HG03045 (cell line): ENCODE results near the gene NUF2.
A peak's percentile ranks its signal among the peaks of the same experiment; 100 is the strongest.
"Not testable (repeated sequence)": the region's sequence is repeated elsewhere in the genome, so short reads cannot be mapped to it uniquely, and the experiment has no call there.

ENCODE experiments used
- ATAC-seq: cut with Tn5 transposase; IDR thresholded peaks from one replicate; pipeline ENCODE4 v1.9.1; 2021; ENCODE audit warnings: mild to moderate bottlenecking, moderate library complexity; ENCODE audit not compliant: unreplicated experiment

Gene NUF2

DNA sequence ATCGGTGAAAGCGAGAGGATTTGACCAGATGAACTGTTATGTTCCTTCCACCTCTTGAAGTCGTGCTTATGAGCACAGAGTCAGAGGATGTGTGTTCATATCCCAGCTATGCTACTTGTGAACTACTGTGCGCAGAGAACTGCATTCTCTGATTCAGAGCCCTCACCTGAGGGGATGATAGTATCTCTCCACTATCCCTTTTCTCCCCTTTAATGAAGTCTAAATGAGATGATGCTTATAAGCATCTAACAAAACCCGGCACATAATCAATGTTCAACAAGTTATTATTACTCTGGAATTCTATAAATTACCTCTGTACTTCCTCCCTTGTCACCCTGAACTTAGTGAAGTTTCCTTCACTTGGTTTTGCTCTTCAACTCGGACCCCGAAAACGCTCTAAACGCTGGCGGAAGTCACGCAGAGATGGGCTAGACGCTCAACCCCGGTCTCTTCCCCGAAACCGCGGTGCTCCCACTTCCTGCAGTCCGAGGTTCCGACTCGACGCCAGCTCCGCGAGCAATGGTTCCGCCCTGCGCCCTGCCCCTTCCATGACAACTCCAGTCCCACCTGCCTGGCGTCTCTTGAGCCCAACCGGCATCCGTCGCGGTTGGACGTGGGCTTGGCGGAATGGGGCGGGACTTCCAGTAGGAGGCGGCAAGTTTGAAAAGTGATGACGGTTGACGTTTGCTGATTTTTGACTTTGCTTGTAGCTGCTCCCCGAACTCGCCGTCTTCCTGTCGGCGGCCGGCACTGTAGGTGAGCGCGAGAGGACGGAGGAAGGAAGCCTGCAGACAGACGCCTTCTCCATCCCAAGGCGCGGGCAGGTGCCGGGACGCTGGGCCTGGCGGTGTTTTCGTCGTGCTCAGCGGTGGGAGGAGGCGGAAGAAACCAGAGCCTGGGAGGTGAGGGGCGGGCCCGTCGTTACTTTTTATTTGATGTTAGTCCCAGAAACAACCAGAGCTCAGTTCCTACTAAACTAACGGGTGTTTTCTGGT is at the start of gene NUF2:
Gene NUF2, plus strand, starts transcription at position 644 of the 995 bp plus-strand sequence. CDS start 4,098 bp downstream, outside the sequence.
- ATAC-seq: peak; percentile 98

DNA sequence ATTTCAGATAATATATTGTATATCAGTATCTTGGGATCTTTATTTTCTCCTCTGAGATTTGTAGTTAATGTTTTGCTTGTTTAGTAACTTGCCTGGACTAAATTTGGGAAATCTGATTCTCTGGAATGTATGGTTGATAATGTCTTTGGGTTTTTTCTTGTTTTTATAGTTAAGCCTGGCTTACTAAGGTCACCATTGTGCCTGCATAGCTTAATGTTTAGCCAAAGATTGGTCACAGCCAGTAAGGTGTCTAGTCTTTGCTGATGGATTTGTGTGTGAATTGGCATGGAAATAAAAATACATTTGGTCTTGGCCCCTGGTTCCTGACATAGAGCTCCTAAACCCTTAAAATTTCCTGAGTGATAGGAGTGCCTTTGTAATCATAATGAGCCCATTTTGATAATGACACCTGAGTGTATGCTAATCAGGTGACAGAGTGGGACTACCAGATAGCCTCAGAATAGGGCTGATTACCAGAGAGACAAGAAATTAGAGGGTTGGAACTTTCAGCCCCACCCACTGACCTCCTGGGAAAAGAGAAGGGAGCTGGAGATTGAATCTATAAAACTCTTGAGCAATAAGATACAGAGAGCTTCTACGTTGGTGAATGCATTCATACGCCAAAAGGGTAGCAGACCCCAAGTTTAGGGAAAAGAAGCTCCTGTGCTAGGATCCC is 47.9 kb upstream of the NUF2 start:
- ATAC-seq: no peak

DNA sequence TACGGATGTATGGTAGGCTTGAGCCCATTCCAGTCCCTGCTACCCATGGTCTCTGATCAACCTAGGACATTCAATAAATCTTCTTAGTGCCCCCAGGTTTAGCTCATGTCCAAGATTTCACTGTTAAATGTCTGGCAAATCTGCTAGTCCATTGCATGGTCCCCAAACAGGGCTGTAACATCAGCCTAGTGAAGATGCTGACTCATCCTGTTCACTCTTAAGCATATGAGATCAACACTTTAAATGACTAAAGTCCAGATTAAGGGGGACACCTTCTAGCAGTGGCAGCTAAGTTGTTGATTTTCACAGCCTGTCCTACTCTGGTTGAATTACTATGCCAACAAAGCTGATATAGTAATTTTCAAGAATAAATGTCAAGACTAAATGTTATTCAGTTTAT is 46.5 kb upstream of the NUF2 start:
- no peak for ATAC-seq

DNA sequence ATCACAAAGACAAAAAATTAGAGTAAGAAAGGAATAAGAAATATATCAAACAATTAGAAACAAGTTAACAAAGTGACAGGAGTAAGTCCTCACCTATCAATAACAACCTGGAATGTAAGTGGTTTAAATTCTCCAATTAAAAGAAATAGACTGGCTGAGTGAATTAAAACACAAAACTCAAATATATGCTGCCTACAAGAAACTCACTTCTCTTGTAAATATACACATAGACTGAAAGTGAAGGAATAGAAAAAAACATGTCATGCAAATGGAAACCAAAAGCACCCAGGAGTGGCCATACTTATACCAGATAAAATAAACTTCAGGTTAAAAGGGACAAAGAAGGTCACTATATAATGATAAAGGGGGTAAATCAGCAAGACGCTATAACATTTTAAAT is 43.2 kb upstream of the NUF2 start:
- ATAC-seq: no peak

DNA sequence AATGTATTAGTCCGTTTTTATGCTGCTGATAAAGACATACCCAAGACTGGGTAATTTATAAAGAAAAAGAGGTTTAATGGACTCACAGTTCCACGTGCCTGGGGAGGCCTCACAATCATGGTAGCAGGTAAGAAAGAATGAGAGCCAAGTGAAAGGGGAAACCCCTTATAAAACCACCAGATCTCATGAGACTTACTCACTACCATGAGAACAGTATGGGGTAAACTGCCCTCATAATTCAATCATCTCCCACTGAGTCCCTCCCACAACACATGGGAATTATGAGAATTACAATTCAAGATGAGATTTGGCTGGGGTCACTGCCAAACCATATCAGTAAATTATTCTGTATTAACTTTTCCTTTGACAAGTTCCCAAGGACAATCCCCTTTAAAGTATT is 36.9 kb upstream of the NUF2 start:
- ATAC-seq: not testable (repeated sequence)

DNA sequence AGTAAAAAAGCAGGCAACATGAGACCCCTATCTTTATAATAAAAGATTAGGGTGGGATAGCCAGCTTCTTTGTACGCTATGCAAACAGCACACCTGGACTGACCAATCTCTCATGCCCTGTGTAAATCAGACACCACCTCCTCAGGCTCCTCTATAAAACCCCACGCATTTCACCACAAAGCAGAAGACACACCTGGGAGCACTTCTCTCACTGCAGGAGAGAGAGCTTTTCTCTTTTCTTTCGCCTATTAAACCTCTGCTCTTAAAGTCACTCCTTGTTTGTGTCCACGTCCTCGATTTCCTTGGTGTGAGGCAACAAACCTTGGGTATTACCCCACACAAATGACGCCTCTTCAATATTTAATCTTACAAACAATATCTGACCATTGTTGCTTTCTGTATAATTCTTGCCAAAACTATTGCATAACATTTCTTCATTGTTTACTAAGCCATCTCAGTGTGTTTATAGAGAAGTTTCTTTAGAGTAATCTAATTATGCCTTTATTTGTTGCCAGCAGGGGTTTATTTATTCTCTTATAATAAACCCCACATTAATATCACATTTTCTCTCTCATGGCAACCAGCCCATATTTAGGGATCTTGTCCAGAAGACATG is 31.6 kb upstream of the NUF2 start:
- no peak for ATAC-seq

DNA sequence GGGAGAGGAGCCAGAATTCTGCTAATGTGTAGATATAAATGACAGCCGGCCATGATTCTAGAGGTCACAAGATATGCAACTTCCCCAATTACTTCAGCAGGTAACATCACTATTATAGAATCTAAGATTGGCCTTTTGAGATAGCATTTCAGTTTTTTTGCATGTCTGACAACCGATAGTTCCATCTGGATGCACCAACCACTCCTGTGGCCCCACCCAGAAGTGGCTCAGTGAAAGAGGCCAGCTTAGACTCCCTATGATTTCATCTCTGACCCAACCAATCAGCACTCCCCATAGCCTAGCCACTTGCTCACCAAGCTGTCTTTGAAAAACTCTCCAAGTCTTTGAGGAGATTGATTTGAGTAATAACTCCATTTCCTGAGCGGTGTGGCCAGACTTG is 30.3 kb upstream of the NUF2 start:
- ATAC-seq: no peak

DNA sequence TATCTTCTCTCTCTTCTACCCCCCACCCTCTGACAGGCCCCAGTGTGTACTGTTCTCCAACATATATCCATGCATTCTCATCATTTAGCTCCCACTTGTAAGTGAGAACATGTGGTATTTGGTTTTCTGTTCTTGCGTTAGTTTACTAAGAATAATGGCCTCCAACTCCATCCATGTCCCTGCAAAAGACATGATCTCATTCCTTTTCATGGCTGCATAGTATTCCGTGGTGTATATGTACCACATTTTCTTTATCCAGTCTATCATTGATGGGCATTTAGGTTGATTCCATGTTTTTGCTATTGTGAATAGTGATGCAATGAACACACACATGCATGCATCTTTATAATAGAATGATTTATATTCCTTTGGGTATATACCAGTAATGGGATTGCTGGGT is 29.6 kb upstream of the NUF2 start:
- ATAC-seq: not testable (repeated sequence)

DNA sequence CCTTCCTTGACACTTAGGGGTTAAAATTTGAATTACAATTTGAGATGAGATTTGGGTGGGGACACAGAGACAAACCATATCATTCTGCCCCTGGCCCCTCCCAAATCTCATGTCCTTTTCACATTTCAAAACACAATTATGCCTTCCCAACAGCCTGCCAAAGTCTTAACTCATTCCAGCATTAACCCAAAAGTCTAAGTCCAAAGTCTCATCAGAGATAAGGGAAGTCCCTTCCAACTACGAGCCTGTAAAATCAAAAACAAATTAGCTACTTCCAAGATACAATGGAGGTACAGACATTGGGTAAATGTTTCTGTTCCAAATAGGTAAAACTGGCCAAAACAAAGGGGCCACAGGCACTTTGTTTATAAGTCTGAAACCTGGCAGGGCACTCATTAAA is 28.3 kb upstream of the NUF2 start:
- ATAC-seq: not testable (repeated sequence)

DNA sequence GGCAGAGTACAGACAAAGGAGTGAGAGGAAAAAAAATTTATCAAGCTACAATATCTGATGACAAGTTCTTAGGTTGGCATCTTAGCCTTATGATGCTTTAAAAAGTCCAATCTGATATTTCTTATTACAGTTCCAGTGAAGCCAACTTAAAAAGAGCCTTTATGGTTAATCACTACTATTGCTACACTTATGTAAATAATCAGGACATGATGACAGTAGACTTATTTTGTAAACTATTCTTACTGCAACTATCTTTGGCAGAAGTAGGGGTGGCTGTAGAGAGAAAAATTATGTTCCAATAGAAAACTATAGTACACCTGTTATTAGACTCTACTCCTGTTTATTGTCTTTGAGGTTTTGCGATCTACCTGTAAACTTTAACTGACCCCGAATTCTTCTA is 25.8 kb upstream of the NUF2 start:
- no peak for ATAC-seq

DNA sequence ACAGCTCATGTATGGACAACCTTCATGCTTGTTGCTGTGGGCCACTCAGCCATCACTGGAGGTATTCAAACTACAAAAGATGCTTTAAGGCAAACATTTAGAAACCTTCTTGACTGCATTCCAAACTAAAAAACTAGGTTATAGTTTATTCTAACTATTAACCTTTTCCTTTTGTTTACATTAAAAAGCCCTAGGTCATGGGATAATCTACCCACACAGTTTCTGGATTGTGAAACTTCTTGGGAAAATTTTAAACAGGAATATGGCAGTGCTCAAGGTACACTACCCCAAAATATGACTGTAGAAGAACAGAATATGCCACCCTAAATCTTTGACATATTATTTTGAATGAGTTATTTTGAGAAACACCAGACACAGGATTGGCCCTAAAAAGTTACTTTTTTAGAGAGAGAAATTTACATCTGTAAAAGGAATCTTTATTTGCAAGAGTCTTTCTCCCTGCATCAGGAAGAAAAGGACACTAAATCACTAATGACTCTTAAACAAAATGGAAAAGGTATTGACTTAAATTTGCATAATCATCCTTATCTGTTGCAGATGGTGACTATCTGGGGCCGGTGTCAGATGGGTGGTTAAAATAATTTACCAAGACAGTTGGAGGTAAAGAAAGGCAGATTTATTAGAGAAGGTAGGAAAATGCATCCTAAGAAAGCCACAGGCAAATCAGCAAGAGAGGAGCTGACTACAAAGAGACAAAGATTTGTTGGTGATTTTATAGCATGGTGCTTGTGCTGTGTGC is 25.1 kb upstream of the NUF2 start:
- no peak for ATAC-seq

DNA sequence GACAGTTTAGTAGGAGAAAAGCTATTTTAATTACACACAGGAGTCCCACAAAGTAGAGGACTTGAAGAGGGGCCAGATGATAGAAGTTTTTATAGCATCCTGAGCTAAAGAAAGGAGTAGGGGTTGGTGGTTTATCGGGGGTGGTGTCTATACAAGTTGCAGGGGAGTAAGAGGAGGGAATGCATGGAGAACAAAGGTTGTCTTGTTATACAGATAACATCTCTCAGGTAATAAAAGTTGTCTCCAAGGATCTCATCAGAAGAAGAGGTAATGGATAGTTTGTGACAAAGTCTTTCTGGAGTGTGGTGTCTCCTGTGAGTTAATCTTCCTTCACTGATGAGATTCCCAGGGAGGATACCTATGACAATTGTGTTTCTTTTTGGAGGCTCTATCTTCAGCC is 23.4 kb upstream of the NUF2 start:
- no peak for ATAC-seq

DNA sequence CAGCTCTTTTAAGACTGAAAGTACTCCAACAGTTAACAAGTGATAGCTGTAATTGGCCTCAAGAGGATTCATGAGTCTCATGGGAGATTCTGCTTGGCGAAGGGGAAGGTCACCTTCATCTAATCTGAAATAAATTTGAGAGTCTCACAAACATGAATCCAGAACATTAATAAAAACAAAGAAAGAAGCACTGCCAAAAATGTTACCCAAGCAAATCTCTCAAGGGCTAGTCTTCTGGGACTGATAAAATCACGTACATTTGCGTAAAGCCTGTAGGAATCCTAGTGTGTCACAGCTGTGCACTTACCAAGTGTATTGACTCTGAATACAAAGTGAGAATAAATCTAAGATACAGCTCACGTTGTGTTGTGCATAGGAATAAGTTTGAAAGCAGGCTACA is 21.2 kb upstream of the NUF2 start:
- no peak for ATAC-seq

DNA sequence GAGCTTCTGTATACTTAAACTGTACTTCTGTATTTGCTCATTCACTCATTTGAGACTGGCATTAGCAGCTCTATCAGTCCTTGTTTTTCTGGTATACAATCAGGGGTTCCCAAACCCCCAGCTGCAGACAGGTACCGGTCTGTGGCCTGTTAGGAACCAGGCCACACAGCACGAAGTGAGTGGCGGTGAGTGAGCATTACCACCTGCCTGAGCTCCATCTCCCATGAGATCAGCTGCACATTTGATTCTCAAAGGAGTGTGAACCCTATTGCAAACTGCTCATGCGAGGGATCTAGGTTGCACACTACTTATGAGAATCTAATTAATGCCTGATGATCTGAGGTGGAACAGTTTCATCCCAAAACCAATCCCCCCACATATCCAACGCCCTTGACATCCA is 18.2 kb upstream of the NUF2 start:
- no peak for ATAC-seq

DNA sequence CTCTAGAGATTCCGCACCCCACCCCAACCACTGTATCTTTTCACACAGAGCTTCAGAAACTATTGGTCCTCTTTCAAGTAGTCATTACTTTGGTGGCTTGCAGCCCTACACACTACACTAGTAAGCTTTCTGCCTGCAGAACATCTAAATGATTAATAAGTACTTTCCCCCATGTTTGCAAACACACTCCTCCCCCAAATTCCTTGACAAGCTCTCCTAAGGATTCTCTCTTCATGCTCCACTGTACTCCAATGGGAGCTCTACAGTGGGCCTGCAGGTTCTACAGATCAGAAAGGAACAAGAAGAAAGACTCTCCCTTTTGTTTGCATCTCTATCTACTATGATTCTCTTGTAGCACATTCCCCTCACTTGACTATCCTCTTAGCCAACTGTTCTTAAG is 16.3 kb upstream of the NUF2 start:
- no peak for ATAC-seq

DNA sequence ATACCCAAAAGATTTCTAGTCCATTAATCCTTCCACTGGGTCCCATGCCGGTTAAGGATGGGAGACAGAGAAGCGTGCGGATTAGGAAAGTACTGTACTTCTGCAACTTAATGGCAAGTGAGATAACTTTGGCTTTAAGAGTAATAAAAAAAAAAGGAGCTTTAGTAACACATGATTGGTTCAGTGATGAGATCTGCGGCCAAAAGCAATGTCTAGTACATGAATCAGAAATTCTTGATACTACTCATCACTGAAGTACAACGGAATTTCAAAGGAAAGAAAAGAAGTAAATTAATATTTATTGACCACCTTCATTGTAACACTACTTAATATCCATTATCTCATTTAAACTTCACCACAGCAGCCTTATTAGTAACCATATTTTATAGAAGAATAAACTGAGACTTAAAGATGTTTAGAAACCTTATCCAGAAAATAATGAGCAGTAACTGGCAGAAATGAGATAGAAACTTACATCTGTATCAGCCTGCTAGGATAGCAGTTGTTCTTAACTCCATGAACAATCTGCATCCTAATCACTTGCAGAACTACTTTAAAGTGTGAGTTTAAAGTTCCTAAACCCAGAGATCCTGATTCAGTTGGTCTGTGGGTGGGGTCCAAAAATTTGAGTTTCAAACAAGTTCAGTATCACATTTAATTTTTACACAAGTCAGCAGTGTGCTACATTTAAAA is 14.1 kb upstream of the NUF2 start:
- no peak for ATAC-seq

DNA sequence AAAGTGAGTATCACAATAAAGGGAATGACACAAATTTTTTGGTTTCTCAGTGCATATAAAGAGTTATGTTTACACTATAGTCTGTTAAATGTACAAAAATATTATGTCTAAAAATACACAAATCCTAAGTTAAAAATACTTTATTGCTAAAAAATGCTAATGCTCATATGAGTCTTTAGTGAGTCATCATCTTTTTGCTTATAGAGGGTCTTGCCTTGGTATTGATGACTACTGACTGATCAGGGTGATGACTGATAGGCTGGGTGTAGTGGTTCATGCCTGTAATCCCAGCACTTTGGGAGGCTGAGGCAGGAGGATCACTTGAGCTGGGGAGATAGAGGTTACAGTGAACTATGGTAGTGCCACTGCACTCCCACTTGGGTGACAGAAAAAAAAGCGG is 12.9 kb upstream of the NUF2 start:
- ATAC-seq: no peak

DNA sequence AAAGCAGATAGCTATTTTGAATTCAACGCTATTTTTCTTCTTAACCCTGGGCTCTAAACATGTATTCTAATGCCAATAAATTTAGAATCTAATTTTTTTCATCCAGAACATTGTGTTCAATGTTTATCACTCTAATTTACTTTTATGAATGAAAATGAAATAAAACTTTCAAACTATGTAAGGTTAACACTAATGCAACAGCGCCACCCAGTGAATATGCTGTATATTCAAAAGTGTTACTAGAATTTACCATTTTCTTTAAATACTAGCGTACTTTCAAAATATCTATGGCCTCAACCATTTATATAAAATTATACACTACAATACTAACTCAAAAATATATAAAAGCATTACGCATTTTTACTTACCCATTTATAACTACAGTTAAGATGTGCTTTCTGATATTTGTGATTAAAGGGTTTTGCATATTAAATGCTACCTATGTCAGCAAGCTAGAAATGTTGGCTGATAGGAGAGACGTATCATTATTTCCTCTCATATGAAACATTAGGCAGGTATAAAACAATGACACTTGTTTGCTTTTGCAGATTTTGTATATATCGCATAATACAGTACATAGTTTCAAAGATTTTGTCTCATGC is 5.9 kb upstream of the NUF2 start:
- ATAC-seq: no peak

DNA sequence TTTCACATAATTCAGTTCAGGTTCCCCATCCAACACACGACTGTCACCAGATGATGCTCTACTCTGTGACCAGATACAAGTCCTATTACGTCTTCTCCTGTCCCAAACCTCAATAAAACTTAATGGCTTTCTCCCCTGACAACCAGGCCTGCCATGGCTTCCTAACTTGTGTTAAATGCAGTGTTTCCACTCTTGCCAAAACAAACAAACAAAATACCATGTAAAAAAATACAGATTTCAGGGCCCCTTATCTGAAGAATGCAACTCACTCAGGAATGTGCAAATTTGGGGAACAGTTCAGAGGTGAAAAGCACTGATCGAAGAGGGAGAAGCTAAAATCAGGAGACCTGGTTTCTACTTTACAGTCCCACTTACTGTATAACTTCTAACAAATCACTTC is 863 bp upstream of the NUF2 start:
- no peak for ATAC-seq

DNA sequence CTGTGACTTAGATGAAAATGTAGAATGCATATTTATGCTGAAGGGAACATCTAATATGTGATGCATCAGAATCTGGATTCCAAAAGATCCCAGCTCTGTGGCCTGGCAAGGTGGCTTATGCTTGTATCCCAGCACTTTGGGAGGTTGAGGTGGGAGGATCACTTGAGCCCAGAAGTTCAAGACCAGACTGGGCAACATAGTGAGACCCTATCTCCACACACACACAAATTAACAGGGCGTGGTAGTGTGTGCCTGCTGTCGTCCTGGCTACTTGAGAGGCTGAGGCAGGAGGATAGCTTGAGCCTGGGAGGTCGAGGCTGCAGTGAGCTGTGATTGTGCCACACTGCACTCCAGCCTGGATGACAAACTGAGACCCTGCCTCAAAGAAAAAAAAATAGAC is 1.6 kb downstream of the NUF2 start:
- ATAC-seq: not testable (repeated sequence)
